IMR-90 (cell line): ENCODE data around the gene COTL1. TPM values are rescaled to one million over a fixed set of nuclear protein-coding genes. Genes with fewer than 3 reads are reported as not detected.

Experiments
- ATAC-seq: fragments of 200-7000 bp; cut with Tn5 transposase; 2 replicates; pipeline ENCODE4 v1.9.1; 2020; ENCODE audit warnings: low read depth, mild to moderate bottlenecking, moderate library complexity
- BruUV-seq: library from RNA; stranded (reverse); fragments of 400-500 nt; replicated peaks from 2 replicates; lab custom pipeline; 2021; lab: Mats Ljungman, UMichigan
- CTCF ChIA-PET: fragments of 300-600 bp; formaldehyde crosslinking; extraction: SDS; loops from one replicate; lab custom pipeline; 2021; ENCODE audit warnings: antibody characterized with exemption; lab: Yijun Ruan, JAX
- POLR2A ChIA-PET: fragments of 300-600 bp; sonication (Branson Sonifier 250); formaldehyde crosslinking; loops from one replicate; lab custom pipeline; 2022; ENCODE audit warnings: antibody characterized with exemption; ENCODE audit not compliant: unreplicated experiment; lab: Charles Lee
- DNase-seq: peaks from one replicate; pipeline ENCODE4 v3.0.0; 2013
- H2AFZ ChIP-seq: replicated peaks from 2 replicates; pipeline ENCODE3; 2013; ENCODE audit warnings: low read length, mild to moderate bottlenecking; ENCODE audit not compliant: poor library complexity
- H2AK5ac ChIP-seq: 2 replicates; pipeline ENCODE4 v1.6.1; 2013; ENCODE audit warnings: low read depth, low read length, inconsistent platforms
- H2AK9ac ChIP-seq: replicated peaks from 2 replicates; pipeline ENCODE3; 2013; ENCODE audit warnings: mild to moderate bottlenecking, low read depth, low read length, moderate library complexity; ENCODE audit not compliant: poor library complexity
- H2BK120ac ChIP-seq: 2 replicates; pipeline ENCODE4 v1.6.1; 2013; ENCODE audit warnings: low read depth, low read length, inconsistent platforms
- H2BK15ac ChIP-seq: 3 replicates; pipeline ENCODE4 v1.6.1; 2013; ENCODE audit warnings: low read depth, low read length, inconsistent platforms
- H2BK20ac ChIP-seq: 2 replicates; pipeline ENCODE4 v1.6.1; 2013; ENCODE audit warnings: low read depth, mild to moderate bottlenecking, inconsistent platforms, low read length, moderate library complexity
- H2BK5ac ChIP-seq: 2 replicates; pipeline ENCODE4 v1.6.1; 2013; ENCODE audit warnings: mild to moderate bottlenecking, low read depth, low read length, inconsistent platforms; ENCODE audit not compliant: poor library complexity, severe bottlenecking
- H3K14ac ChIP-seq: replicated peaks from 2 replicates; pipeline ENCODE4 v1.6.1; 2013; ENCODE audit warnings: low read depth, low read length, inconsistent platforms
- H3K18ac ChIP-seq: 2 replicates; pipeline ENCODE4 v1.6.1; 2013; ENCODE audit warnings: low read depth, low read length, control low read depth
- H3K23ac ChIP-seq: 2 replicates; pipeline ENCODE4 v1.6.1; 2013; ENCODE audit warnings: low read depth, low read length, inconsistent platforms
- H3K27ac ChIP-seq: 2 replicates; pipeline ENCODE4 v1.5.1; 2013; ENCODE audit warnings: mild to moderate bottlenecking, control low read depth, low read length; ENCODE audit not compliant: insufficient read depth
- H3K27me3 ChIP-seq: 2 replicates; pipeline ENCODE4 v1.6.1; 2013; ENCODE audit warnings: low read length; ENCODE audit not compliant: control insufficient read depth, insufficient read depth
- H3K36me3 ChIP-seq: 2 replicates; pipeline ENCODE4 v1.6.1; 2013; ENCODE audit warnings: low read length, mixed read lengths; ENCODE audit not compliant: control insufficient read depth, insufficient read depth
- H3K4ac ChIP-seq: 2 replicates; pipeline ENCODE4 v1.6.1; 2013; ENCODE audit warnings: low read depth, low read length, inconsistent platforms
- H3K4me1 ChIP-seq: 2 replicates; pipeline ENCODE4 v1.6.1; 2013; ENCODE audit warnings: low read length, mixed read lengths; ENCODE audit not compliant: control insufficient read depth, insufficient read depth
- H3K4me2 ChIP-seq: 2 replicates; pipeline ENCODE4 v1.6.1; 2013; ENCODE audit warnings: low read depth, mild to moderate bottlenecking, control low read depth, low read length, moderate library complexity
- H3K4me3 ChIP-seq: 2 replicates; pipeline ENCODE4 v1.5.1; 2013; ENCODE audit warnings: low read depth, mild to moderate bottlenecking, control low read depth, low read length, moderate library complexity; ENCODE audit not compliant: insufficient read depth
- H3K56ac ChIP-seq: 2 replicates; pipeline ENCODE4 v1.6.1; 2013; ENCODE audit warnings: low read length, inconsistent platforms; ENCODE audit not compliant: insufficient read depth; ENCODE audit errors: extremely low read depth
- H3K79me1 ChIP-seq, 2 experiments: 2 replicates each; pipeline ENCODE4 v1.6.1; 2013; ENCODE audit warnings: low read length in 2 of 2, inconsistent platforms in 1 of 2, low read depth in 1 of 2
- H3K9ac ChIP-seq: 2 replicates; pipeline ENCODE4 v1.6.1; 2013; ENCODE audit warnings: low read depth, low read length, control low read depth
- H3K9me1 ChIP-seq: 2 replicates; pipeline ENCODE4 v1.6.1; 2013; ENCODE audit warnings: low read length, inconsistent platforms; ENCODE audit not compliant: insufficient read depth
- H3K9me3 ChIP-seq: 2 replicates; pipeline ENCODE4 v1.6.1; 2013; ENCODE audit warnings: low read length; ENCODE audit not compliant: control insufficient read depth, insufficient read depth
- H4K20me1 ChIP-seq: 2 replicates; pipeline ENCODE4 v1.6.1; 2013; ENCODE audit warnings: low read length, inconsistent platforms; ENCODE audit not compliant: insufficient read depth
- H4K5ac ChIP-seq: 2 replicates; pipeline ENCODE4 v1.6.1; 2013; ENCODE audit warnings: mild to moderate bottlenecking, low read depth, low read length, control low read depth
- H4K8ac ChIP-seq, 2 experiments: 2 replicates each; pipeline ENCODE4 v1.6.1; 2013; ENCODE audit warnings: low read depth in 2 of 2, low read length in 2 of 2, control low read depth in 1 of 2, inconsistent platforms in 1 of 2
- H4K91ac ChIP-seq: 2 replicates; pipeline ENCODE4 v1.6.1; 2013; ENCODE audit warnings: low read depth, low read length, inconsistent platforms; ENCODE audit not compliant: insufficient read depth
- BHLHE40 ChIP-seq: fragments of 150-350 bp; IDR thresholded peaks from 2 replicates; pipeline ENCODE4 v1.6.1; 2016; ENCODE audit warnings: mild to moderate bottlenecking, low read depth, low read length
- CEBPB ChIP-seq: IDR thresholded peaks from 2 replicates; pipeline ENCODE4 v1.6.1; 2012; ENCODE audit warnings: low read depth, low read length, improper control_type of control experiment
- CHD1 ChIP-seq: IDR thresholded peaks from 2 replicates; pipeline ENCODE4 v1.6.1; 2012; ENCODE audit warnings: low read depth, low read length, improper control_type of control experiment
- MAZ ChIP-seq: IDR thresholded peaks from 2 replicates; pipeline ENCODE4 v1.6.1; 2012; ENCODE audit warnings: low read depth, mild to moderate bottlenecking, low read length, improper control_type of control experiment, moderate library complexity, borderline replicate concordance
- MXI1 ChIP-seq: IDR thresholded peaks from 2 replicates; pipeline ENCODE4 v1.6.1; 2012; ENCODE audit warnings: low read depth, mild to moderate bottlenecking, low read length, moderate library complexity, borderline replicate concordance
- NFE2L2 ChIP-seq: fragments of 150-350 bp; IDR thresholded peaks from 2 replicates; pipeline ENCODE4 v1.6.1; 2016; ENCODE audit warnings: low read depth, mild to moderate bottlenecking, low read length
- POLR2A ChIP-seq: IDR thresholded peaks from 2 replicates; pipeline ENCODE4 v1.6.1; 2012; ENCODE audit warnings: mild to moderate bottlenecking, low read depth, low read length
- RAD21 ChIP-seq: IDR thresholded peaks from 2 replicates; pipeline ENCODE4 v1.6.1; 2012; ENCODE audit warnings: low read length, improper control_type of control experiment
- RFX5 ChIP-seq: IDR thresholded peaks from 2 replicates; pipeline ENCODE4 v1.8.0; 2012; ENCODE audit warnings: low read depth, mild to moderate bottlenecking, low read length, moderate library complexity
- SMC3 ChIP-seq: fragments of 150-350 bp; IDR thresholded peaks from 2 replicates; pipeline ENCODE4 v1.6.1; 2016; ENCODE audit warnings: low read depth, mild to moderate bottlenecking, antibody characterized with exemption, low read length, moderate library complexity
- WGBS, 2 experiments: methylation state at CpG; one replicate each; pipeline versions ENCODE4 v1.1.5 to v1.1.7; 2013; ENCODE audit warnings: missing lambda C conversion rate in 2 of 2; ENCODE audit not compliant: insufficient read length in 1 of 2; ENCODE audit errors: extremely low coverage in 2 of 2; 5-methylcytosine and 5-hydroxymethylcytosine counted together
- dilution Hi-C: fragments of 300-500 bp; cut with HindIII; formaldehyde crosslinking; loops from one replicate; pipeline ENCODE4 v1.14.3; 2018; ENCODE audit warnings: low sequenced_read_pairs; ENCODE audit not compliant: unreplicated experiment
- in situ Hi-C: fragments of 300-500 bp; cut with MboI; formaldehyde crosslinking; loops from 3 replicates; pipeline ENCODE4 v1.14.3; 2019; ENCODE audit warnings: low sequenced_read_pairs, inconsistent platforms, mixed read lengths
- intact Hi-C: fragments of 100-400 bp; cut with micrococcal nuclease; formaldehyde crosslinking; loops from 2 replicates; pipeline ENCODE4 v1.10.0; 2022
- polyA plus RNA-seq, 3 experiments: library from polyadenylated mRNA; depleted of rRNA; stranded (reverse); fragments of >200 nt; gene quantifications; 2 replicates each; pipeline ENCODE4 v1.2.3, GENCODE V29; 2012; ENCODE audit warnings: low replicate concordance in 1 of 3
- total RNA-seq: library from RNA; depleted of rRNA; stranded (reverse); fragments of >200 nt; gene quantifications from 2 replicates; pipeline ENCODE4 v1.2.3, GENCODE V29; 2012
- TF ChIP-seq, protein P1 (sequence below): fragments of 150-350 bp; IDR thresholded peaks from 2 replicates; pipeline ENCODE4 v1.6.1; 2017; ENCODE audit warnings: mild to moderate bottlenecking, antibody characterized with exemption, low read length, low read depth
- TF ChIP-seq, protein P2 (sequence below): fragments of 150-350 bp; IDR thresholded peaks from 2 replicates; pipeline ENCODE4 v1.6.1; 2016; ENCODE audit warnings: low read depth, mild to moderate bottlenecking, low read length, moderate library complexity, borderline replicate concordance

The COTL1 gene
- total and polyA plus RNA-seq, 2 of the 4 experiments (the other 2 are of a cell fraction) = 144 to 258 TPM

DNA sequence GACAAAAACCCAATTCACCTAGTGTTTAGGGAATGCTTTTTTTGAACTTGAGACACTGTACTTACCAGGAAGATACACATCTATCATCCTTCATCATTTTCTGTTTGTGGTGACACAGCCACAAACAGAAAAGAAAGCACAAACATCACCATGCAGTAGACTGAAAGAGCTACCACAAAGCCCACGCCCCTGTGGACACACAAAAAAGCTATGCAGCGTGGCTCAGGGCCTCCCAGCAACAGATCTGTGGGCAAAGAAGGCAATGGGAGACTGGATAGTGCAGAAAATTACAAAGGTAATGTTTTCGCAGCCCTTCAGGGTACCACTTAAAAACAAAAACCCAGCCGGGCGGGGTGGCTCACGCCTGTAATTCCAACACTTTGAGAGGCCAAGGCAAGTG lies 9.6 kb downstream of the COTL1 start:
- peaks cover 30% of the 10 kb centered on the region for H3K36me3 ChIP-seq
- H2BK15ac ChIP-seq = no peak overlapping the region
- no peak overlapping the region for H3K23ac ChIP-seq
- no peak overlapping the region for H3K27ac ChIP-seq
- H3K4me2 ChIP-seq = no peak overlapping the region
- in situ Hi-C loops (no loop called here), dilution Hi-C loops (no loop called here), intact Hi-C loops (no loop called here)
- peaks cover 20% of the 10 kb centered on the region for H3K4me1 ChIP-seq
- H4K8ac ChIP-seq = no peak overlapping the region
- no peak overlapping the region for H2AK5ac ChIP-seq
- H3K9ac ChIP-seq = no peak overlapping the region
- H3K56ac ChIP-seq = no peak overlapping the region
- H4K20me1 ChIP-seq = peaks cover 100% of the 10 kb centered on the region
- peaks cover 5 to 89% of the 10 kb centered on the region in 2 experiments for H3K79me1 ChIP-seq
- H3K4me3 ChIP-seq = no peak overlapping the region
- no peak overlapping the region for H3K4ac ChIP-seq
- no peak overlapping the region for H3K18ac ChIP-seq
- no peak overlapping the region for H4K91ac ChIP-seq
- no peak overlapping the region for H3K14ac ChIP-seq
- ChIA-PET CTCF (no interaction called here), POLR2A (no interaction called here)
- no peak overlapping the region for H4K5ac ChIP-seq
- no peak for ATAC-seq
- peaks cover 4% of the 10 kb centered on the region; the same call in 1 of the 2 replicates for H3K9me3 ChIP-seq
- no TSS peak for BruUV-seq
- no peak overlapping the region for H2BK5ac ChIP-seq
- no peak overlapping the region for H2AK9ac ChIP-seq
- H2AFZ ChIP-seq = no peak overlapping the region
- H3K9me1 ChIP-seq = peaks cover 35% of the 10 kb centered on the region
- TF ChIP-seq NFE2L2 (no peak), RFX5 (no peak), CHD1 (no peak), MXI1 (no peak), BHLHE40 (no peak), MAZ (no peak), POLR2A (no peak), SMC3 (no peak), RAD21 (no peak), CEBPB (no peak)
- TF ChIP-seq, protein P1, sequence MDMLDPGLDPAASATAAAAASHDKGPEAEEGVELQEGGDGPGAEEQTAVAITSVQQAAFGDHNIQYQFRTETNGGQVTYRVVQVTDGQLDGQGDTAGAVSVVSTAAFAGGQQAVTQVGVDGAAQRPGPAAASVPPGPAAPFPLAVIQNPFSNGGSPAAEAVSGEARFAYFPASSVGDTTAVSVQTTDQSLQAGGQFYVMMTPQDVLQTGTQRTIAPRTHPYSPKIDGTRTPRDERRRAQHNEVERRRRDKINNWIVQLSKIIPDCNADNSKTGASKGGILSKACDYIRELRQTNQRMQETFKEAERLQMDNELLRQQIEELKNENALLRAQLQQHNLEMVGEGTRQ = no peak
- TF ChIP-seq, protein P2, sequence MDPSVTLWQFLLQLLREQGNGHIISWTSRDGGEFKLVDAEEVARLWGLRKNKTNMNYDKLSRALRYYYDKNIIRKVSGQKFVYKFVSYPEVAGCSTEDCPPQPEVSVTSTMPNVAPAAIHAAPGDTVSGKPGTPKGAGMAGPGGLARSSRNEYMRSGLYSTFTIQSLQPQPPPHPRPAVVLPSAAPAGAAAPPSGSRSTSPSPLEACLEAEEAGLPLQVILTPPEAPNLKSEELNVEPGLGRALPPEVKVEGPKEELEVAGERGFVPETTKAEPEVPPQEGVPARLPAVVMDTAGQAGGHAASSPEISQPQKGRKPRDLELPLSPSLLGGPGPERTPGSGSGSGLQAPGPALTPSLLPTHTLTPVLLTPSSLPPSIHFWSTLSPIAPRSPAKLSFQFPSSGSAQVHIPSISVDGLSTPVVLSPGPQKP = no peak
- no peak overlapping the region for H2BK20ac ChIP-seq
- no CpG with 5 or more reads among the region's 6 CpGs for WGBS, 2 experiments
- H2BK120ac ChIP-seq = no peak overlapping the region
- no peaks in the 10 kb centered on the region for H3K27me3 ChIP-seq
- DNase-seq = no peak
